Measurements from ENCODE around the gene BRSK2.
"Not testable (repeated sequence)": the region's sequence is repeated elsewhere in the genome, so short reads cannot be mapped to it uniquely, and the experiment has no call there.

The BRSK2 gene

GRCh38 chr11:1409108-1409851, 19.5 kb downstream of the BRSK2 start:
- DNase-seq (ENCODE audit: low read depth, low spot score): no peak

- not testable (repeated sequence) for DNase-seq (ENCODE audit: low read depth, low spot score)
Measured at GRCh38 chr11:1409852-1410125, 20.1 kb downstream of the BRSK2 start.

- DNase-seq (ENCODE audit: low read depth, low spot score): no peak
Measured at GRCh38 chr11:1410366-1411291, 20.9 kb downstream of the BRSK2 start.

GRCh38 chr11:1411301-1411700, 21.6 kb downstream of the BRSK2 start:
- DNase-seq (ENCODE audit: low read depth, low spot score): no peak

GRCh38 chr11:1411739-1412138, 22.0 kb downstream of the BRSK2 start:
- not testable (repeated sequence) for DNase-seq (ENCODE audit: low read depth, low spot score)

GRCh38 chr11:1412377-1413095, 22.8 kb downstream of the BRSK2 start:
- no peak for DNase-seq (ENCODE audit: low read depth, low spot score)

GRCh38 chr11:1414650-1415049, 24.9 kb downstream of the BRSK2 start:
- DNase-seq (ENCODE audit: low read depth, low spot score): no peak

GRCh38 chr11:1415631-1416030, 25.9 kb downstream of the BRSK2 start:
- DNase-seq (ENCODE audit: low read depth, low spot score): no peak

- DNase-seq (ENCODE audit: low read depth, low spot score): not testable (repeated sequence)
Measured at GRCh38 chr11:1418192-1418795, 28.6 kb downstream of the BRSK2 start.

- DNase-seq (ENCODE audit: low read depth, low spot score): no peak
Measured at GRCh38 chr11:1419811-1420210, 30.1 kb downstream of the BRSK2 start.

- DNase-seq (ENCODE audit: low read depth, low spot score): no peak
Measured at GRCh38 chr11:1421291-1421690, 31.6 kb downstream of the BRSK2 start.

- DNase-seq (ENCODE audit: low read depth, low spot score): no peak
Measured at GRCh38 chr11:1422481-1422880, 32.7 kb downstream of the BRSK2 start.

- no peak for DNase-seq (ENCODE audit: low read depth, low spot score)
Measured at GRCh38 chr11:1422981-1423380, 33.2 kb downstream of the BRSK2 start.

- DNase-seq (ENCODE audit: low read depth, low spot score): not testable (repeated sequence)
Measured at GRCh38 chr11:1423406-1423805, 33.7 kb downstream of the BRSK2 start.

GRCh38 chr11:1425006-1425405, 35.3 kb downstream of the BRSK2 start:
- no peak for DNase-seq (ENCODE audit: low read depth, low spot score)

- no peak for DNase-seq (ENCODE audit: low read depth, low spot score)
Measured at GRCh38 chr11:1425439-1425838, 35.7 kb downstream of the BRSK2 start.

- no peak for DNase-seq (ENCODE audit: low read depth, low spot score)
Measured at GRCh38 chr11:1428762-1429316, 39.1 kb downstream of the BRSK2 start.

GRCh38 chr11:1433568-1433967, 43.8 kb downstream of the BRSK2 start:
- no peak for DNase-seq (ENCODE audit: low read depth, low spot score)

- no peak for DNase-seq (ENCODE audit: low read depth, low spot score)
Measured at GRCh38 chr11:1433977-1434640, 44.4 kb downstream of the BRSK2 start.

- DNase-seq (ENCODE audit: low read depth, low spot score): not testable (repeated sequence)
Measured at GRCh38 chr11:1435479-1435819, 45.7 kb downstream of the BRSK2 start.

GRCh38 chr11:1435820-1436467, 46.2 kb downstream of the BRSK2 start:
- no peak for DNase-seq (ENCODE audit: low read depth, low spot score)

Measured in iPS DF 19.7 (cell line).